ENCODE measurements around the gene AP1B1.
"Not testable (repeated sequence)": the region's sequence is repeated elsewhere in the genome, so short reads cannot be mapped to it uniquely, and the experiment has no call there.

Gene AP1B1

DNA sequence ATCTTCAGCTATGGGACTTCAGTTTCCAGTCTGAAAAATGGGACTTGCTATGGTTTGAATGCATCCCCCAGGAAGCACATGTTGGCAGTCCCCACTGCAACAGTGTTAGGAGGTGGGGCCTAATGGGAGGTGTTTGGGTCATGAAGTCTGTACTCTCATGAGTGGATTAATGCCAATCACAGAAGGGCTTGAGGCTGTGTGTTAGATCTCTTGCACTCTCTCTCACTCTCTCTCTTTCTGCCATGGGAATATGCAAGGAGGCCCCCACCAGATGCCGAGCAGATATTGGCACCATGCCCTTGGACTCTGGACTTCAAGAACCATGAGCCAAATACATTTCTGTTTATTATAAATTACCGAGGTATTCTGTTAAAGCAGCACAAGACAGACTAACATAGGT lies 7.8 kb upstream of the AP1B1 start:
- H3K27ac Mint-ChIP-seq, result no peak overlapping the region
- H3K9me3 Mint-ChIP-seq, result no peaks in the 10 kb centered on the region
- H3K27me3 Mint-ChIP-seq, result no peaks in the 10 kb centered on the region
- peaks cover 6% of the 10 kb centered on the region for H3K4me1 Mint-ChIP-seq
- H3K4me3 Mint-ChIP-seq, result no peak overlapping the region
- H3K36me3 Mint-ChIP-seq, result no peaks in the 10 kb centered on the region

GRCh38 chr22:29394931-29395581 lies 6.7 kb upstream of the AP1B1 start:
- no peak overlapping the region for H3K27ac Mint-ChIP-seq
- H3K36me3 Mint-ChIP-seq, result no peaks in the 10 kb centered on the region
- peaks cover 6% of the 10 kb centered on the region for H3K4me1 Mint-ChIP-seq
- H3K9me3 Mint-ChIP-seq, result no peaks in the 10 kb centered on the region
- no peaks in the 10 kb centered on the region for H3K27me3 Mint-ChIP-seq
- H3K4me3 Mint-ChIP-seq, result no peak overlapping the region

GRCh38 chr22:29393019-29393608 lies 4.7 kb upstream of the AP1B1 start:
- H3K27me3 Mint-ChIP-seq, result no peaks in the 10 kb centered on the region
- no peaks in the 10 kb centered on the region for H3K36me3 Mint-ChIP-seq
- no peaks in the 10 kb centered on the region for H3K9me3 Mint-ChIP-seq
- no peak overlapping the region for H3K4me3 Mint-ChIP-seq
- peaks cover 10% of the 10 kb centered on the region for H3K4me1 Mint-ChIP-seq
- no peak overlapping the region for H3K27ac Mint-ChIP-seq

- Mint-ChIP-seq H3K36me3 (no peaks in the 10 kb centered on the region), H3K9me3 (no peaks in the 10 kb centered on the region), H3K27me3 (no peaks in the 10 kb centered on the region), H3K4me1 (peaks cover 22% of the 10 kb centered on the region), H3K4me3 (no peak overlapping the region), H3K27ac (no peak overlapping the region)
These were observed 3.2 kb upstream of the AP1B1 start for GRCh38 chr22:29391546-29391945.

- H3K27me3 Mint-ChIP-seq, result no peaks in the 10 kb centered on the region
- no peaks in the 10 kb centered on the region for H3K36me3 Mint-ChIP-seq
- peaks cover 35% of the 10 kb centered on the region for H3K4me1 Mint-ChIP-seq
- H3K9me3 Mint-ChIP-seq, result no peaks in the 10 kb centered on the region
- no peak overlapping the region for H3K27ac Mint-ChIP-seq
- no peak overlapping the region for H3K4me3 Mint-ChIP-seq
These were observed 1.9 kb upstream of the AP1B1 start for GRCh38 chr22:29390270-29390669.

DNA sequence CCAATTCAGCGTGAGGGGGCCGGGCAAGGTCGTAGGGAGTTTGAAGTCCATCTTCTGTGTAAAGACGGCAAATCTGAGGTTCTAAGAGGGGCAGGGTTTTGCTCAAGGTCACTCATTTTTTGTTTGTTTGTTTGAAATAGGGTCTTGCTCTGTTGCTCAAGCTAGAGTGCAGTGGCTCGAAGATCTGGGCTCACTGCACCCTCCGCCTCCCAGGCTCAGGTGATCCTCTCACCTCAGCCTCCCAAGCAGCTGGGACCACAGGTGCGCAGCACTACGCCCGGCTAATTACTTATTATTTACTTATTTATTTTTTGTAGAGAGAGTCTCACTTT lies 355 bp upstream of the AP1B1 start:
- H3K9me3 Mint-ChIP-seq, result no peaks in the 10 kb centered on the region
- H3K36me3 Mint-ChIP-seq, result no peaks in the 10 kb centered on the region
- peaks cover 40% of the 10 kb centered on the region for H3K4me1 Mint-ChIP-seq
- H3K4me3 Mint-ChIP-seq, result peak overlapping the region; percentile 93
- H3K27me3 Mint-ChIP-seq, result no peaks in the 10 kb centered on the region
- peak overlapping the region; percentile 82 for H3K27ac Mint-ChIP-seq

DNA sequence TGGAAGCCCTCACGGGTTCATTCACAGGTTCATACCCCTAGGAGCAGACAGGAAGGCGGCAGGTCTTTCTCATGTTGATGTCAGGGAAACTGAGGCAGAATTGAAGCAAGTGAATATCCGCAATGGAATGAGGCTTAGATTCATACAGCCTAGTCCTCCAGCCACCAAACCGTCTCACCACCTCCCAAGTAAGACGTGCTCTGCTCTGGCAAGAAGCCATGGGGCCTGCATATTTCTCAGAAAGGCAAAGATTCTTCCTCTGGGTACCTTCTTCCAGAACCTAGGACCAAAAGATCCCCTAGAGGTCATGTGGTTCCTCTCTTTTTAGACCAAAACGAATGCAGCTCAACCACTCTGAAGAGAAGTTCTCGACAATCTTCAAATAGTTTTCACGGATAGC lies 1.7 kb downstream of the AP1B1 start:
- Mint-ChIP-seq H3K27me3 (no peaks in the 10 kb centered on the region), H3K36me3 (no peaks in the 10 kb centered on the region), H3K27ac (peak overlapping the region; percentile 46), H3K9me3 (no peaks in the 10 kb centered on the region), H3K4me1 (peaks cover 56% of the 10 kb centered on the region), H3K4me3 (peak overlapping the region; percentile 93)

- H3K4me1 Mint-ChIP-seq, result peaks cover 64% of the 10 kb centered on the region
- H3K9me3 Mint-ChIP-seq, result no peaks in the 10 kb centered on the region
- no peaks in the 10 kb centered on the region for H3K27me3 Mint-ChIP-seq
- peak overlapping the region; percentile 25 for H3K27ac Mint-ChIP-seq
- H3K36me3 Mint-ChIP-seq, result no peaks in the 10 kb centered on the region
- peak overlapping the region; percentile 5 for H3K4me3 Mint-ChIP-seq
These were observed 2.6 kb downstream of the AP1B1 start for GRCh38 chr22:29385748-29386147.

GRCh38 chr22:29385151-29385704 lies 3.1 kb downstream of the AP1B1 start:
- no peaks in the 10 kb centered on the region for H3K36me3 Mint-ChIP-seq
- peaks cover 69% of the 10 kb centered on the region for H3K4me1 Mint-ChIP-seq
- no peaks in the 10 kb centered on the region for H3K27me3 Mint-ChIP-seq
- H3K9me3 Mint-ChIP-seq, result no peaks in the 10 kb centered on the region
- H3K27ac Mint-ChIP-seq, result peak overlapping the region; percentile 25
- peak overlapping the region; percentile 5 for H3K4me3 Mint-ChIP-seq

DNA sequence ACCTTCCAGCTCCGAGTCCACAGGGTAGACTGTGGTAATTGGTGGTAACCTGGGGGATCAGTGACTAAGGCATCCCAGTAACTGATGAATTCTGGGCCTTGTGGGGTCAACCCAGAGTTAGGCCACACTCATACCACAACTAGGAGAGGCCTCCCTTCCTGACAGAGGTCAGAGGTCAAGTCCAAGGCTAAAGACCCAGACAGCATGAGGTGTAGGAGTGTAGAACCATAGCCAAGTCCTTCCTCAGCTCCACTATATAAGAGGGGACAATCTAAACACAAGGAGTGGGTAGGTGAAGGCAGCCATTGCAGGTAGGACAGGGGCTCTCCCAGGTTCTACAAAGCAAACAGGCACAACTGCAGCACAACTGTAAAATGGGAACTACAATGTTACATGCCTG lies 4.6 kb downstream of the AP1B1 start:
- no peak overlapping the region for H3K27ac Mint-ChIP-seq

DNA sequence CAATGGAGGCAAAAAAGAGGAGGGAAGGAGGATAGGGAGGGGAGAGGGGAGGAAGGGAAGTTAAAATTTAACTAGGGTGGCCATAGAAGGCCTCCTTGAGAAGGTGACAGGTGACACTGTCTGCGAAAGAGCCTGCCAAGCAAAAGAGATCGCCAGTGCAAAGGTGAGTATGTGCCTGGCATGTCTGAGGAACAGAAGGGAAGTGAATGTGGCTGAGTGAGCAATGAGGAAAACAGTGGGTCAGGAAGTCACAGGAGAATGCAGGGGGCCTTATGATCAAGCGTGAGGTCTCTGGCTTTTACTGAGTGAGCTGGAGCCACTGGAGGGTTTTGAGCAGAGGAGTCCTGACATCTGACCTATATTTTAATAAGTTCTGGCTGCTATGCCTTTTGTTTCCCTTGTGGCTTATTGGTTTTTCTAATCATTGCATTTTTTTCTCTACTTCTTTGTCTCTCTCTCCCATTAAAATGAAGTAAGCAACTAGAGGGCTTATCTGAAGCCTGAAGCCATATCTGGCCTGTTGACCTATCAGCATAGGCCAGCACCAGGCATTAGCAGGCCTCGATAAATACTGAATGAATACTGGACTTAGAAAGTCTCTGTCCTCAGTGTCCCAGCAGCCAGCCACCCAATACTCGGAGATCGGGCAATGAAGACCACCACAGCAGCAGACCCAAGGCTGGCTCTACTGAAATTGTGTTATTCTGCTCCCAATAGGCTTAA lies 5.6 kb downstream of the AP1B1 start:
- Mint-ChIP-seq H3K4me1 (peaks cover 71% of the 10 kb centered on the region), H3K9me3 (no peaks in the 10 kb centered on the region), H3K27ac (no peak overlapping the region), H3K27me3 (no peaks in the 10 kb centered on the region), H3K4me3 (no peak overlapping the region), H3K36me3 (peaks cover 2% of the 10 kb centered on the region)

More for the DNA sequence above, 4.6 kb downstream of the AP1B1 start:
- Mint-ChIP-seq H3K4me3 (no peak overlapping the region), H3K4me1 (peaks cover 77% of the 10 kb centered on the region), H3K36me3 (peaks cover 2% of the 10 kb centered on the region), H3K9me3 (no peaks in the 10 kb centered on the region), H3K27me3 (no peaks in the 10 kb centered on the region)

GRCh38 chr22:29380856-29381255 lies 7.5 kb downstream of the AP1B1 start:
- Mint-ChIP-seq H3K4me3 (no peak overlapping the region), H3K36me3 (peaks cover 3% of the 10 kb centered on the region), H3K27me3 (no peaks in the 10 kb centered on the region), H3K9me3 (no peaks in the 10 kb centered on the region), H3K4me1 (peaks cover 64% of the 10 kb centered on the region), H3K27ac (peak overlapping the region; percentile 2)

DNA sequence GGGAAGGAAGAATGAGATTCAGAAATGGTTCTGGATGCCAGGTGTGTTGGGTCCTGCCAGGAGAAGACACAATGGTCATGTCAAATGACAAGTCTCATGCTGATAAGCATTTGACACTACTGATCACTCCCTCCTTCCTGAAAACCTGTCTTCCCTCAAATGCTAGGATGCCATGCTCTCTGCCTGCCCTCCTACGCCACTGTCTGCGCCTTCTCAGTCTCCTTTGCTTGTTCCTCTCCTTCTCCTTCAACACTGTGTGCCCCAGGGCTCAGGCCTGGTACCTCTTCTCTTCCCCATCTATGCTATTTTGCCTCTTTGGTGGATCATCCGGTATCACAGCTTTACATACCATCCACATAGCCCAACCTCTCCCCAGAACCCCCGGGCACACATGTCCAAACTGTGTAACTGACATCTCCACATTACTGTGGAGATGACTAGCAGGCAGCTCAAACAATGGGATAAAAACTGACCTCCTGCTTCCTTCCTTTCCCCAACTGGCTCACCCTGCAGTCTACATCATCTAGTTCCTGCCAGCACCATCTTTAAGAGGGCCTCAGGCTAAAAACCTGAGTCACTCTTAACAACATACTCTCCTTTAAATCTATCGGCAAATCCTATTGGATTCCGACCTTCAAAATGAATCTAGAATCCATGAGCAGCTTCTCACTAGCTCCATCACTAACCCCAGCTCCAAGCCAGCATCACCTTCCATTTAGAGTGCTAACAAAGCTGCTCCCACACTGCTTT lies 8.2 kb downstream of the AP1B1 start:
- H3K36me3 Mint-ChIP-seq, result peaks cover 4% of the 10 kb centered on the region
- no peaks in the 10 kb centered on the region for H3K27me3 Mint-ChIP-seq
- peak overlapping the region; percentile 2 for H3K27ac Mint-ChIP-seq
- no peak overlapping the region for H3K4me3 Mint-ChIP-seq
- H3K4me1 Mint-ChIP-seq, result peaks cover 64% of the 10 kb centered on the region
- H3K9me3 Mint-ChIP-seq, result no peaks in the 10 kb centered on the region

GRCh38 chr22:29379258-29379657 lies 9.1 kb downstream of the AP1B1 start:
- no peak overlapping the region for H3K27ac Mint-ChIP-seq
- peaks cover 4% of the 10 kb centered on the region for H3K36me3 Mint-ChIP-seq
- H3K27me3 Mint-ChIP-seq, result no peaks in the 10 kb centered on the region
- no peak overlapping the region for H3K4me3 Mint-ChIP-seq
- peaks cover 58% of the 10 kb centered on the region for H3K4me1 Mint-ChIP-seq
- H3K9me3 Mint-ChIP-seq, result no peaks in the 10 kb centered on the region

DNA sequence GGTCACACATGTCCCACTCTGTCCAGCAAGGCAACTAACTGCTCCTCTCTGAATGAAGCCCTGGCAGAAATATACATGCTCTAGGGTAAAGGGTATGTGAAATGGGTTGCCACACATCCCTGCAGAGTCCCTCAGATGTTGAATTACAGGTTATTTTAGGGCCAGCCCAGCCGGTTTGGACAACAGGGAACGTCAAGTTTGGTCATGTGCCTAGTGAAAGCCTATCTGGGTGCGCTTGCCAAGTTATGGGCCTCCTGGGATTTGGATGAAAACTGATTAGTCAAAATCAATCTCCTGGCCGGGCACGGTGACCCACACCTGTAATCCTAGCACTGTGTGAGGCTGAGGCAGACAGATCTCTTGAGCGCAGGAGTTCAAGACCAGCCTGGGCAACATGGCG lies 10.4 kb downstream of the AP1B1 start:
- peaks cover 50% of the 10 kb centered on the region for H3K4me1 Mint-ChIP-seq
- no peak overlapping the region for H3K4me3 Mint-ChIP-seq
- no peaks in the 10 kb centered on the region for H3K9me3 Mint-ChIP-seq
- no peak overlapping the region for H3K27ac Mint-ChIP-seq
- peaks cover 4% of the 10 kb centered on the region for H3K36me3 Mint-ChIP-seq
- H3K27me3 Mint-ChIP-seq, result no peaks in the 10 kb centered on the region

- not testable (repeated sequence) for H3K4me3 Mint-ChIP-seq, H3K27ac Mint-ChIP-seq, H3K9me3 Mint-ChIP-seq, H3K27me3 Mint-ChIP-seq, H3K36me3 Mint-ChIP-seq
- H3K4me1 Mint-ChIP-seq, result peaks cover 37% of the 10 kb centered on the region
These were observed 11.7 kb downstream of the AP1B1 start for GRCh38 chr22:29376705-29377104.
